ENCODE results near the gene GRM1. TPM values are rescaled to one million over a fixed set of nuclear protein-coding genes. Genes with fewer than 3 reads are reported as not detected.

GRM1 gene
- total RNA-seq, 1 donor from 2014 or later: not detected

DNA sequence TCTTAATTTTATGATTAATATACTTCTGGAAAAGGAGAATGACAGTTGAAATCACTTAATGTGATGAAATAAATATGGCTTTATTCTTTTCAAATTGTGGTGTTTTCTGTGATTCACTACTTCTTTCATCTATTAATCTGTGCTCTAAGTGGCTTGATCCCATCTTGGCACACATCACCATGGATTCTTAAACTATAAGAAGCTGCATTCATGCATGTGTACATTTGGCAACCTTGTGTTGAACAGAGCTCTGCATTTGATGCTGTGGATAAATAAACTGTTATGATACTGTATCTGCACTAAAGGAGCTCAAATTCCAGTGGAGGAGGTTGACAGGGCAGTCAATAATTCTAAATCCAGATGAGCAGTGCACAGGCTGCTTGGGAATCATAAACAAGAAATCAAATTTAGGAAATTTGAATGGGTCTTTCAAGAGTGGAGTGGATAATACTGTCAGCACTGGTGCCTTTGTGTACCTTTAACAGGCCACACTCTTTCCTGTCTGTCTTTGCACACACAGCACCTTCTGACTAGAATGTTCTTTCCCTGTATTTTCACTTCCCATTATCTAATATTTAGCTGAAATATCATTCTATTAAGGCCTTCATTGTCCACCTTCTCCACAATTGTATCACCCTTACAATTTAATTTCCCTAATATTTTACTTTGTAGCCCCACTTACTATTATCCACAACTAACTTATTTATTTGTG, 252.9 kb downstream of the GRM1 start:
- Mint-ChIP-seq H3K36me3 (ENCODE audit: unreplicated experiment) (no peaks in the 10 kb centered on the region), H3K27me3 (ENCODE audit: unreplicated experiment) (no peaks in the 10 kb centered on the region), H3K4me1 (ENCODE audit: unreplicated experiment) (peaks cover 6% of the 10 kb centered on the region)

DNA sequence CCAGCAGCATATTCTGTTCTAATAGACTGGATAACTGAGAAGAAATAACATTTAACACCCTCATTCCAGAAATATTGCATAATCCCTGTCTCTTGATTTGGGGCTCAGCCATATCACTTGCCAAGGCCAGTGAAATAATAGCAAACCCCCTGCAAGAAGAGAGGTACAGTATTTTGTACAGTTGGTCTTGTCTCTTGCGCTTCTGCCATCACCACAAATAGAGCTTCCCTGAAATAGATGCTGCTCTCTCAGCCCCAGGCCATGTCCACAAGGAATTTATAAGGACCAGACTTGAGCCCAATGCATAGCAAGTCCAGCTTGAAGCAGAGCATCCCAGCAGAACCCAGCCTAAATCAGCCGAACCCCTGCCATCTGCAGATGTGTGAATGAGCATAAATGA, 254.0 kb downstream of the GRM1 start:
- peaks cover 2% of the 10 kb centered on the region for H3K36me3 Mint-ChIP-seq (ENCODE audit: unreplicated experiment)
- DNase-seq (ENCODE audit: extremely low spot score, unreplicated experiment): no peak
- peaks cover 12% of the 10 kb centered on the region for H3K4me1 Mint-ChIP-seq (ENCODE audit: unreplicated experiment)
- peaks cover 4% of the 10 kb centered on the region for H3K9me3 Mint-ChIP-seq (ENCODE audit: unreplicated experiment)
- H3K4me3 Mint-ChIP-seq (ENCODE audit: unreplicated experiment): no peak overlapping the region
- H3K27ac Mint-ChIP-seq (ENCODE audit: unreplicated experiment): no peak overlapping the region
- H3K27me3 Mint-ChIP-seq (ENCODE audit: unreplicated experiment): no peaks in the 10 kb centered on the region
- TF ChIP-seq, protein P1, sequence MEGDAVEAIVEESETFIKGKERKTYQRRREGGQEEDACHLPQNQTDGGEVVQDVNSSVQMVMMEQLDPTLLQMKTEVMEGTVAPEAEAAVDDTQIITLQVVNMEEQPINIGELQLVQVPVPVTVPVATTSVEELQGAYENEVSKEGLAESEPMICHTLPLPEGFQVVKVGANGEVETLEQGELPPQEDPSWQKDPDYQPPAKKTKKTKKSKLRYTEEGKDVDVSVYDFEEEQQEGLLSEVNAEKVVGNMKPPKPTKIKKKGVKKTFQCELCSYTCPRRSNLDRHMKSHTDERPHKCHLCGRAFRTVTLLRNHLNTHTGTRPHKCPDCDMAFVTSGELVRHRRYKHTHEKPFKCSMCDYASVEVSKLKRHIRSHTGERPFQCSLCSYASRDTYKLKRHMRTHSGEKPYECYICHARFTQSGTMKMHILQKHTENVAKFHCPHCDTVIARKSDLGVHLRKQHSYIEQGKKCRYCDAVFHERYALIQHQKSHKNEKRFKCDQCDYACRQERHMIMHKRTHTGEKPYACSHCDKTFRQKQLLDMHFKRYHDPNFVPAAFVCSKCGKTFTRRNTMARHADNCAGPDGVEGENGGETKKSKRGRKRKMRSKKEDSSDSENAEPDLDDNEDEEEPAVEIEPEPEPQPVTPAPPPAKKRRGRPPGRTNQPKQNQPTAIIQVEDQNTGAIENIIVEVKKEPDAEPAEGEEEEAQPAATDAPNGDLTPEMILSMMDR (IDR thresholded peaks at IDR 0.05): no peak

More for the DNA sequence above, 252.9 kb downstream of the GRM1 start:
- DNase-seq (ENCODE audit: extremely low spot score, unreplicated experiment): no peak
- Mint-ChIP-seq H3K27ac (ENCODE audit: unreplicated experiment) (no peak overlapping the region), H3K4me3 (ENCODE audit: unreplicated experiment) (no peak overlapping the region), H3K9me3 (ENCODE audit: unreplicated experiment) (no peaks in the 10 kb centered on the region)
- TF ChIP-seq, protein P1 (IDR thresholded peaks at IDR 0.05): no peak

DNA sequence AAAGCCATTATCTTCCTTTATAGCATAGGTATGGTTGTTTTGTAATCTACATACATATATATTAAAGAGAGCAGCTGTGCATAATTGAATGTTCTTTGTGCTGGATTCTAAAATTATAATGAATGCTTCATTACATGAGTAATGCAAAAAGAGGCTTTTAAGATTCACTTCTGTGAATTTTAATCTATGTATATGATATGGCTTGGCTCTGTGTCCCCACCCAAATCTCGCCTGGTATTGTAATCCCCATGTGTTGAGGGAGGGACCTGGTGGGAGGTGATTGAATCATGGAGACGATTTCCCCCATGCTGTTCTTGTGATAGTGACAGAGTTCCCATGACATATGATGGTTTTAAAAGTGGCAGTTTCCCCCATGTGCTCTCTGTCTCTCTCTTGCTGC, 255.4 kb downstream of the GRM1 start:
- TF ChIP-seq, protein P1 (IDR thresholded peaks at IDR 0.05): no peak
- no peak for DNase-seq (ENCODE audit: extremely low spot score, unreplicated experiment)
- H3K4me1 Mint-ChIP-seq (ENCODE audit: unreplicated experiment): peaks cover 12% of the 10 kb centered on the region
- peaks cover 7% of the 10 kb centered on the region for H3K9me3 Mint-ChIP-seq (ENCODE audit: unreplicated experiment)
- no peak overlapping the region for H3K27ac Mint-ChIP-seq (ENCODE audit: unreplicated experiment)
- H3K4me3 Mint-ChIP-seq (ENCODE audit: unreplicated experiment): no peak overlapping the region
- peaks cover 2% of the 10 kb centered on the region for H3K36me3 Mint-ChIP-seq (ENCODE audit: unreplicated experiment)
- no peaks in the 10 kb centered on the region for H3K27me3 Mint-ChIP-seq (ENCODE audit: unreplicated experiment)

DNA sequence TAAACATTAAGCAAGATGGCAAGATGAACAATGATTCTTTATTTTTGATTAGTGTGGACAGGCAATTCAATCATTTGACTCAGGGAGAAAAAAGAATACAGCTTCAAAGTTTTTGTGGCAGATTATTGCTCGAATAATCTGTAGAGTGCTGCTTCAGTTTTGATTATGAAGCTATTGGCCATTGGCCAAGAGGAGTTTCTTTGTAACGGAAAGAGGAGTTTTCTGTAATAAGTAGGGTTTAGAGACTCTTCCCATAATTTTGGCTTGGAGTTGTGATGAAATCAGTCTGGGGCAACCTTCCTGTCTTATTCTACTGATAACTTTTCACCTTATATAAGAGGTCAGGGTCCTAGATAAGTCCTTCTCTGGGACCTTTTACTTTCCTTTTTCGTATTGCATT, 258.1 kb downstream of the GRM1 start:
- Mint-ChIP-seq H3K27ac (ENCODE audit: unreplicated experiment) (no peak overlapping the region), H3K4me1 (ENCODE audit: unreplicated experiment) (peaks cover 27% of the 10 kb centered on the region), H3K36me3 (ENCODE audit: unreplicated experiment) (peaks cover 2% of the 10 kb centered on the region), H3K4me3 (ENCODE audit: unreplicated experiment) (no peak overlapping the region), H3K27me3 (ENCODE audit: unreplicated experiment) (no peaks in the 10 kb centered on the region), H3K9me3 (ENCODE audit: unreplicated experiment) (peaks cover 9% of the 10 kb centered on the region)
- TF ChIP-seq, protein P1 (IDR thresholded peaks at IDR 0.05): no peak
- no peak for DNase-seq (ENCODE audit: extremely low spot score, unreplicated experiment)

DNA sequence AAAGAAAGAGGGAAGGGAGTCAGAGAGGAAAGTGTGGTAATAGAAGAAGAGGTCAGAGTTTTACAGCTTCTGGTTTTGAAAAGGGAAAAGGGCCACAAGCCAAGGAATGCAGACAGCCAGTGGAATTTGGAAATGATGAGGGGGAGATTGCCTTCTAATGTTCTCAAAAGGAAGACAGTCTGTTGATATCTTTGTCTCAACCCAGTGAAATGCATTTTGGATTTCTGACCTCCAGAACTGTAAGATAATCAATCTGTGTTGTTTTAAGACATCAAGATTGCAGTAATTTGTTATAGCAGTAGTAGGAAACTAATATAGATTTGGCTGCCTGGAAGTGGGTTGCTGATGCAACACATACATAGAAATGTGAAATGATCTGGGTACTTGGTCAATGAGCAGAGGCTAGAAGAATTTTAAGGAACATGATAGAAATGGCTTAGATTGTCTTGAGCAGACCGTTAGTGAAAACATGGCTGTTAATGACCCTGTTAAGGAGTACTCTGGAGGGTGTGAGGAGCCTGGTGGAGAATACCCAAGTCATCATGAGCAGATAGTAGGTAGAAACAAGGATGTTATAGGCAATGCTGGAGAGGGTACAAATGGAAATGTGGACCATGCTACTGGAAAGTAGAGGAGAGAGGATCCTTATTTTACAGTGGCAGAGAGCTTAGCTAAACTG, 259.0 kb downstream of the GRM1 start:
- no peak for DNase-seq (ENCODE audit: extremely low spot score, unreplicated experiment)
- H3K27ac Mint-ChIP-seq (ENCODE audit: unreplicated experiment): no peak overlapping the region
- H3K4me3 Mint-ChIP-seq (ENCODE audit: unreplicated experiment): no peak overlapping the region
- H3K4me1 Mint-ChIP-seq (ENCODE audit: unreplicated experiment): peaks cover 27% of the 10 kb centered on the region
- TF ChIP-seq, protein P1 (IDR thresholded peaks at IDR 0.05): no peak
- peaks cover 2% of the 10 kb centered on the region for H3K36me3 Mint-ChIP-seq (ENCODE audit: unreplicated experiment)
- H3K27me3 Mint-ChIP-seq (ENCODE audit: unreplicated experiment): no peaks in the 10 kb centered on the region
- H3K9me3 Mint-ChIP-seq (ENCODE audit: unreplicated experiment): peaks cover 12% of the 10 kb centered on the region
